ENCODE measurements around the gene AGO1. TPM values are rescaled to one million over a fixed set of nuclear protein-coding genes. Genes with fewer than 3 reads are reported as not detected.

Gene AGO1
- total and polyA plus RNA-seq, 2 donors (not counting 1 experiment from before 2014, with no cell fraction given) = 10.1 to 41.3 TPM

DNA sequence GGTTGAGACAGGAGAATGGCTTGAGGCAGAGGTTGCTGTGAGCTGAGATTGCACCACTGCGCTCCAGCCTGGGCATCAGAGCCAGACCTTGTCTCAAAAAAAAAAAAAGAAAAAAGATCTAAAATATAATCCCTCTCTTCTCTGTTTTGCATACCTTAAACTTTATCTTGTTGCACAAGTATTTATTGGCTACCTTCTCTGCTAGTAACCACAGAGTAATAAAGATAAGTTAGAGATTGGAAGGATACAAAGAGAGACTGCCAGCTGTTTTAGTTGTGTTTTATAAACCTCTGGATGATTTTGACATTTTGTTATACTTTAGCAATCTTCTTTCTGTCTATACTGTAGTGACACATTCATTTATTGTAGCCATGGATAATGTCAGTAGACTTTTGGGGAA, 75.5 kb downstream of the AGO1 start:
- no peak overlapping the region for H2AFZ ChIP-seq (ENCODE audit: insufficient read depth, low read depth, low read length, poor library complexity, severe bottlenecking)
- no peaks in the 10 kb centered on the region for H3K4me1 ChIP-seq (ENCODE audit: control insufficient read depth in 2 of 2, insufficient read depth in 2 of 2, low read length in 2 of 2)
- POLR2A ChIA-PET = no interaction called here
- no peak overlapping the region for H3K27ac ChIP-seq (ENCODE audit: low read length in 2 of 2)
- Mint-ChIP-seq H3K4me3 (no peak overlapping the region), H3K27me3 (no peaks in the 10 kb centered on the region), H3K9me3 (ENCODE audit: insufficient read depth) (no peaks in the 10 kb centered on the region), H3K27ac (no peak overlapping the region), H3K4me1 (peaks cover 5% of the 10 kb centered on the region)
- H3K4me2 ChIP-seq (replicated peaks; ENCODE audit: low read depth, low read length, poor library complexity, severe bottlenecking) = no peak overlapping the region
- H3K79me2 ChIP-seq (ENCODE audit: control insufficient read depth, insufficient read depth, low read length) = peaks cover 44% of the 10 kb centered on the region
- no peak for ATAC-seq (ENCODE audit: low read depth)
- no peak for TF ChIP-seq EZH2 (IDR thresholded peaks at IDR 0.05; ENCODE audit: borderline replicate concordance, insufficient read depth, low read depth, low read length, poor library complexity, severe bottlenecking)
- TF ChIP-seq, protein P1, sequence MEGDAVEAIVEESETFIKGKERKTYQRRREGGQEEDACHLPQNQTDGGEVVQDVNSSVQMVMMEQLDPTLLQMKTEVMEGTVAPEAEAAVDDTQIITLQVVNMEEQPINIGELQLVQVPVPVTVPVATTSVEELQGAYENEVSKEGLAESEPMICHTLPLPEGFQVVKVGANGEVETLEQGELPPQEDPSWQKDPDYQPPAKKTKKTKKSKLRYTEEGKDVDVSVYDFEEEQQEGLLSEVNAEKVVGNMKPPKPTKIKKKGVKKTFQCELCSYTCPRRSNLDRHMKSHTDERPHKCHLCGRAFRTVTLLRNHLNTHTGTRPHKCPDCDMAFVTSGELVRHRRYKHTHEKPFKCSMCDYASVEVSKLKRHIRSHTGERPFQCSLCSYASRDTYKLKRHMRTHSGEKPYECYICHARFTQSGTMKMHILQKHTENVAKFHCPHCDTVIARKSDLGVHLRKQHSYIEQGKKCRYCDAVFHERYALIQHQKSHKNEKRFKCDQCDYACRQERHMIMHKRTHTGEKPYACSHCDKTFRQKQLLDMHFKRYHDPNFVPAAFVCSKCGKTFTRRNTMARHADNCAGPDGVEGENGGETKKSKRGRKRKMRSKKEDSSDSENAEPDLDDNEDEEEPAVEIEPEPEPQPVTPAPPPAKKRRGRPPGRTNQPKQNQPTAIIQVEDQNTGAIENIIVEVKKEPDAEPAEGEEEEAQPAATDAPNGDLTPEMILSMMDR (IDR thresholded peaks at IDR 0.05) = no peak
- H3K36me3 ChIP-seq (replicated peaks in 1 of 2; ENCODE audit: control extremely low read depth in 1 of 2, control insufficient read depth in 1 of 2, extremely low read depth in 1 of 2, insufficient read depth in 2 of 2, low read length in 1 of 2) = no peaks in the 10 kb centered on the region
- H3K4me3 ChIP-seq (ENCODE audit: control extremely low read depth in 1 of 5, extremely low read depth in 1 of 5, insufficient read depth in 1 of 5, low read depth in 2 of 5, low read length in 4 of 5) = no peak overlapping the region
- CTCF ChIA-PET = interaction anchor here (0.6 kb wide), 1 partner anchor 18 kb away, joined by 3 read pairs; no protein-coding TSS in a partner anchor
- H3K9me3 ChIP-seq (ENCODE audit: control extremely low read depth in 1 of 3, control insufficient read depth in 2 of 3, insufficient read depth in 1 of 3, low read length in 2 of 3) = no peaks in the 10 kb centered on the region
- DNase-seq = no peak
- H4K20me1 ChIP-seq (ENCODE audit: control insufficient read depth, insufficient read depth, low read length, poor library complexity, severe bottlenecking) = no peaks in the 10 kb centered on the region
- no peak overlapping the region for H3K9ac ChIP-seq (ENCODE audit: low read length)
- no CpG with 5 or more reads among the region's 1 CpG for WGBS (ENCODE audit: insufficient coverage)
- H3K27me3 ChIP-seq (replicated peaks in 1 of 4; ENCODE audit: control extremely low read depth in 1 of 4, control insufficient read depth in 3 of 4, insufficient read depth in 4 of 4, low read length in 3 of 4) = no peaks in the 10 kb centered on the region
- intact Hi-C loops (cut with micrococcal nuclease) = no loop called here

GRCh38 chr1:35959304-35959703, 76.3 kb downstream of the AGO1 start:
- ChIA-PET POLR2A (no interaction called here), CTCF (interaction anchor here (0.6 kb wide), 1 partner anchor 18 kb away, joined by 3 read pairs; no protein-coding TSS in a partner anchor)
- Histone ChIP-seq H3K4me1 (ENCODE audit: control insufficient read depth in 2 of 2, insufficient read depth in 2 of 2, low read length in 2 of 2) (no peaks in the 10 kb centered on the region), H3K9me3 (ENCODE audit: control extremely low read depth in 1 of 3, control insufficient read depth in 2 of 3, insufficient read depth in 1 of 3, low read length in 2 of 3) (no peaks in the 10 kb centered on the region), H3K4me2 (replicated peaks; ENCODE audit: low read depth, low read length, poor library complexity, severe bottlenecking) (no peak overlapping the region), H3K36me3 (replicated peaks in 1 of 2; ENCODE audit: control extremely low read depth in 1 of 2, control insufficient read depth in 1 of 2, extremely low read depth in 1 of 2, insufficient read depth in 2 of 2, low read length in 1 of 2) (no peaks in the 10 kb centered on the region), H3K27ac (ENCODE audit: low read length in 2 of 2) (no peak overlapping the region), H3K9ac (ENCODE audit: low read length) (no peak overlapping the region), H4K20me1 (ENCODE audit: control insufficient read depth, insufficient read depth, low read length, poor library complexity, severe bottlenecking) (no peaks in the 10 kb centered on the region), H3K27me3 (replicated peaks in 1 of 4; ENCODE audit: control extremely low read depth in 1 of 4, control insufficient read depth in 3 of 4, insufficient read depth in 4 of 4, low read length in 3 of 4) (no peaks in the 10 kb centered on the region), H3K79me2 (ENCODE audit: control insufficient read depth, insufficient read depth, low read length) (peaks cover 39% of the 10 kb centered on the region), H3K4me3 (ENCODE audit: control extremely low read depth in 1 of 5, extremely low read depth in 1 of 5, insufficient read depth in 1 of 5, low read depth in 2 of 5, low read length in 4 of 5) (no peak overlapping the region), H2AFZ (ENCODE audit: insufficient read depth, low read depth, low read length, poor library complexity, severe bottlenecking) (no peak overlapping the region)
- TF ChIP-seq, protein P1 (IDR thresholded peaks at IDR 0.05) = no peak
- TF ChIP-seq EZH2 (IDR thresholded peaks at IDR 0.05; ENCODE audit: borderline replicate concordance, insufficient read depth, low read depth, low read length, poor library complexity, severe bottlenecking) = no peak
- H3K9me3 Mint-ChIP-seq (ENCODE audit: insufficient read depth) = peaks cover 2% of the 10 kb centered on the region
- H3K27ac Mint-ChIP-seq = no peak overlapping the region
- no peak overlapping the region for H3K4me3 Mint-ChIP-seq
- H3K4me1 Mint-ChIP-seq = peaks cover 5% of the 10 kb centered on the region
- intact Hi-C loops (cut with micrococcal nuclease) = no loop called here
- no peak for DNase-seq
- no peak for ATAC-seq (ENCODE audit: low read depth)
- WGBS (ENCODE audit: insufficient coverage) = no CpG with 5 or more reads among the region's 3 CpGs
- no peaks in the 10 kb centered on the region for H3K27me3 Mint-ChIP-seq
